ENCODE data around the gene FAM222A. TPM values are rescaled to one million over a fixed set of nuclear protein-coding genes. Genes with fewer than 3 reads are reported as not detected.

FAM222A gene
- total RNA-seq, 1 experiment from 2014 or later, result 1.7 TPM

- DNase-seq (ENCODE audit: low read depth), result no peak
These were observed 45.1 kb downstream of the FAM222A start for GRCh38 chr12:109758426-109759420.

DNA sequence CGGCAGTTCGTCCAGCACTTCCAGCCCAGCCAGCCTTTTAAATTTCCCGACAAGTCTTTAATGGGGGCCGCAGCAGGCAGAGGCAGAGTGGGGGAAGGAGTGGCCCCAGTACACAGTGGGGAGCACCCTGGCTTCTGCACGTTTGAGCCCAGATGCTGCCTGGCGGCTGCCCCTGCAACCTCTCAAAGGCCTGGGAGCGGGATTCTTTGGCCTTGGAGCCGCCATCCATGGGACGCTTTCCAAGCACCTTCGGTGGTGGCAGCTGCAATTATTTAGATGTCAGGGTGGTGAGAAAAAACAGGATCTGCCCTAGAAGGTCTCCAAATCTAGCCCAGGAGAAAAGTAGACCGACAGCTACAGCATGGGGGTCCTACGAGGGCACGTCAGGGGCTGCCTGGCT, 46.0 kb downstream of the FAM222A start:
- DNase-seq (ENCODE audit: low read depth), result no peak

- peak; percentile 23 for DNase-seq (ENCODE audit: low read depth)
These were observed 46.7 kb downstream of the FAM222A start for GRCh38 chr12:109760031-109760929.

GRCh38 chr12:109760930-109761921, 47.6 kb downstream of the FAM222A start:
- no peak for DNase-seq (ENCODE audit: low read depth)

- DNase-seq (ENCODE audit: low read depth), result no peak
These were observed 48.5 kb downstream of the FAM222A start for GRCh38 chr12:109762071-109762672.

DNA sequence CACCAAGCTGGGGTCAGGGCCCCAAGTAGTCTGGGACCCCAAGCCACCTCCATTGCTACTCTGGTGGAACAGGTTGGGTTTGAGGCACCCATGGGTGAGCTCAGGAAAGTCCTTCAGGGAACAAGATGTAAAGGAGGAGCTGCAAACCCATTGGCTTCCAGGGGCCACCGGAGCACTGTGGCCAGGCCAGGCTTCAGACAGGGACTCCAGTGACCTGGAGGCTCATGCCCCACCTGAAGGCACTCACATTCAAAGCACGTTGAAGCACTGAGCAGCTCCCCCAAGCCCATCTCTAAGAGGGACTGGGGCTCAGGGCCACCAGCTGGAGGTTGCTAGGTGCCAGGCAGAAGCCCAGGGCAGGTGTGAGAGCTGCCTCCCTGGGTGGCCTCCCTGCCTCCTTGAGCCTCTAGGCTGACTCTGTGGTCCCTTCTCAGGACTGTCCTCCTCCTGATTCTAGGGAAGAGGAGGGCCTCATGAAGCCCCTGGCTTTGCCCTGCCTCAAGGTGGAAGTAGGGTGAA, 49.1 kb downstream of the FAM222A start:
- DNase-seq (ENCODE audit: low read depth), result no peak

GRCh38 chr12:109763201-109763841, 49.7 kb downstream of the FAM222A start:
- DNase-seq (ENCODE audit: low read depth), result peak; percentile 62

DNA sequence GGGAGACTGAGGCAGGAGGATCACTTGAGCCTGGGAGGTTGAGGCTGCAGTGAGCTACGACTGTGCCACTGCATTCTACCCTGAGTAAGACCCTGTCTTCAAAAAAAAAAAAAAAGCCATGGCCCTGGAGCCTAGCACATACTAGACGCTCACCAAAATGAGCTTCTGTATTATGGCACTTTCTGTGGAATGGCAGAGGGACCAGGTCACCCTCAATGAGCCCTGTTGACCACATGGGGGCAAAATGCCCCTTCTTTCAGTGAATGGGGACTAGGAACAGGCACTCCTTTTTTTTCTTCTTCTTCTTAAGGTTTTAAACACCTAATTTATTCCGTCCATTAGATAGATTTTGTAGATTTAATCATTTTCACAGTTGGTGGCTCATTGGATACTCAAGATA, 50.5 kb downstream of the FAM222A start:
- no peak for DNase-seq (ENCODE audit: low read depth)

DNA sequence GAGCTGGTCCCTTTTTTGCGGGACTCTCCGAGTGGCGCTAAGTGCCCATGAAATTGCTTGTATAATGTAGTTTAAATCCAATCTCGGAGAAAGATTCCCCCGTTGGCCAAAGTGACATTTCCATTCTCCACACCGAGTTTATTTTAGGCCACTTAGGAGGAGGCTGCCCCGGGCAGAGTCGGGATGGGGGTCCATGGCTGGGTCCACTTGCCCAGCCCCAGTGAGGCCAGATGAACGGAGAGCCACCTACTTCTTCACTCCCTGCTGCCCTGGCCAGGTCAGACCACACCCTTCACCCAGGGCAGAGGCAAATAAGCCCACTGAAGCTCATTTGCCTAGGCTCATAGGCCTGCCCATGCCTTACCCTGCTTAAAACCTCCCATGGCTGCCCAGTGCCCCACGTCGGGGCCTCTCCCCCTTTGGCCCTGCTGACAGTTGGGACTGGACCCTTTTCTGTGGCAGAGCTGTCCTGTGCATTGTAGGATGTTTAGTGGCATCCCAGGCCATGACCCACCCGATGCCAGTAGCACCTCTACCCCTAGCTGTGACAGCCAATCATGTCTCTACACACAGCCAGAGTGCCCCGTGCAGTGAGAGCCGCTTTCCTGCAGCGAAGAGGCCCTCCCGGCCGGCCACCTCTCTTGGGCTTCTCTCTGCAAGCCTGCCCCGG, 51.3 kb downstream of the FAM222A start:
- no peak for DNase-seq (ENCODE audit: low read depth)

DNA sequence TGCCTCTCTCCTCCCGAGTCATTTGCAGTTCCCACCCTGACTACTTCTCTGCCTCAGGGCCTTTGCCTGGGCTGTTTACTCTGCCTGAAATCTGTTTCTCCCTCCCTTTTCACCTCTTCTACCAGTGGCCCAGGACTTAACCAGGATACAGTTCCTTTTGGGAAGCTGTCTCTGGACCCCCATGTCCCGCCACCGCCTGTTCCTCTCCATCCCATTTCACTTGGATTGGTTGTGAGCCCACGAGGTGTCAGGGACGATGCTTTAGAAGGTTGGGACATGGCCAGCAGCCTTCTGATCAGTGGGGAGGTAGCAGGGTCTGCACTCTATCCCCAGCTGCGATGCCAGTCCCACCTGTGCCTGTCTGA, 51.8 kb downstream of the FAM222A start:
- DNase-seq (ENCODE audit: low read depth), result no peak

DNA sequence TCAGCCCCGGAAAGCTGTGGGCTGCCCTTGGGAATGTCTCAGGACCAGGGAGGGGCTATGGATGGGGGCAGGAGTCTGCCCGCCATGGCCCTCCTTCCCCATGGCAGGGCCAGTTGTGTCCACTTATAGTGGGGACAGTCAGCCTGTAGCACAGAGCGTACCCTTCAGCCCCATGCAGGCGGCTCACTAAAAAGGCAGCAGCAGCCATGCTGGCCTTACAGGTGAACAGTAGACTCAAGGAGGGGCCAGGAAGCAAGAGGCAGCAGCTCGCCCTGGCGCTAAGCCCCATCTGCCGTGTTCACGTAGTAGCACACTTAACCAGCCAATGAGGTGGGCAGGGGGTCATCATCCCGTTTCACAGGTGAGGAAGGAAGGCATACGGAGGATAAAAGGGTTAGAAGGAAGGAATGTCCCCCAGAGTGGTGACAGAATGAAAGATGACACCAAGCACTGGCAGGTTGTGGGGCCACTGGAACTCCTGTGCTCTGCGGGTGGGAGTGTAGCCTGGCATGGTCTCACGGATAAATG, 52.7 kb downstream of the FAM222A start:
- no peak for DNase-seq (ENCODE audit: low read depth)

GRCh38 chr12:109767456-109767855, 53.8 kb downstream of the FAM222A start:
- peak; percentile 13 for DNase-seq (ENCODE audit: low read depth)

DNA sequence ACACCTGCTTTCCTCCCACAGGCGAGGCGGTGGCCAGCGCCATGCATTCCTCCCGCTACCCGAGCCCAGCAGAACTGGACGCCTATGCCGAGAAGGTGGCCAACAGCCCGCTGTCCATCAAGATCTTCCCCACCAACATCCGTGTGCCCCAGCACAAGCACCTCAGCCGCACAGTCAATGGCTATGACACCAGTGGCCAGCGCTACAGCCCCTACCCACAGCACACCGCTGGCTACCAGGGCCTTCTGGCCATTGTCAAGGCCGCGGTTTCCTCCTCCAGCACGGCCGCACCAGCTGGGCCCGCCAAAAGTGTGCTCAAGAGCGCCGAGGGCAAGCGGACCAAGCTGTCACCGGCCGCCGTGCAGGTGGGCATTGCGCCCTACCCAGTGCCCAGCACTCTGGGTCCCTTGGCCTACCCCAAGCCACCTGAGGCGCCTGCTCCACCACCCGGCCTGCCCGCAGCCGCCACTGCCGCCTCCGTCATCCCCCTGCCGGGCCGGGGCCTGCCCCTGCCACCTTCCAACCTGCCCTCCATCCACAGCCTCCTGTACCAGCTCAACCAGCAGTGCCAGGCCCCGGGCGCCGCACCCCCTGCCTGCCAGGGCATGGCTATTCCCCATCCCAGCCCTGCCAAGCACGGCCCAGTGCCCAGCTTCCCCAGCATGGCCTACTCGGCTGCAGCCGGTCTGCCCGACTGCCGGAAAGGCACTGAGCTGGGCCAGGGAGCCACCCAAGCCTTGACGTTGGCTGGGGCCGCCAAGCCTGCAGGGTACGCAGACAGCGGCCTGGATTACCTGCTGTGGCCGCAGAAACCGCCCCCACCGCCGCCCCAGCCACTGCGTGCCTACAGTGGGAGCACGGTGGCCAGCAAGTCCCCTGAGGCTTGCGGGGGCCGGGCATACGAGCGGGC, 54.6 kb downstream of the FAM222A start:
- DNase-seq (ENCODE audit: low read depth), result no peak

DNA sequence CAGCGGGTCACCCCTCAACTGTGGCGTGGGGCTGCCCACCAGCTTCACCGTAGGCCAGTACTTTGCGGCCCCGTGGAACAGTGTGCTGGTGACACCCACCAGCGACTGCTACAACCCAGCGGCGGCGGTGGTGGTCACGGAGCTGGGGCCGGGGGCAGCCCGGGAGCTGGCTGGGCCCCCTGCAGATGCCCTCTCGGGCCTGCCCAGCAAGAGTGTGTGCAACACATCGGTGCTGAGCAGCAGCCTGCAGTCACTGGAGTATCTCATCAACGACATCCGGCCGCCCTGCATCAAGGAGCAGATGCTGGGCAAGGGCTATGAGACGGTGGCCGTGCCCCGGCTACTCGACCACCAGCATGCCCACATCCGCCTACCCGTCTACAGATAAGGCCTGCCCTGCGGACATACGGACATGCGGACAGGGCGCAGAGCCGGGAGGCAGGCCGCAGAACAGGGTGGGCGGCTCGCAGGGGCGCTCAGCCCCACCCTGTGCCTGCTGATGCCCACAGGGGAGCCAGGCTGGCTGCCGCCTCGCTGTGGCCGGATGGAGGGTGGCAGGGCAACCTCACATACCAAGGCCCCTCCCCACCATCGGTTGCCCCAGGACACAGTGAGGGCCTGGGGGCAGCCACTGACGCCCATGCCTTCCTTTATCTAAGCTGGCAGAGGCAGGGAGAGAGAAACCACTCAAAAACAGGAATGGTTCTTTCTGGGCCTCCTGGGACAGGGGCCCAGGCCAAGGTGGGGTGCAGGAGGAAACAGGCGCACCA, 55.5 kb downstream of the FAM222A start:
- DNase-seq (ENCODE audit: low read depth), result no peak

DNA sequence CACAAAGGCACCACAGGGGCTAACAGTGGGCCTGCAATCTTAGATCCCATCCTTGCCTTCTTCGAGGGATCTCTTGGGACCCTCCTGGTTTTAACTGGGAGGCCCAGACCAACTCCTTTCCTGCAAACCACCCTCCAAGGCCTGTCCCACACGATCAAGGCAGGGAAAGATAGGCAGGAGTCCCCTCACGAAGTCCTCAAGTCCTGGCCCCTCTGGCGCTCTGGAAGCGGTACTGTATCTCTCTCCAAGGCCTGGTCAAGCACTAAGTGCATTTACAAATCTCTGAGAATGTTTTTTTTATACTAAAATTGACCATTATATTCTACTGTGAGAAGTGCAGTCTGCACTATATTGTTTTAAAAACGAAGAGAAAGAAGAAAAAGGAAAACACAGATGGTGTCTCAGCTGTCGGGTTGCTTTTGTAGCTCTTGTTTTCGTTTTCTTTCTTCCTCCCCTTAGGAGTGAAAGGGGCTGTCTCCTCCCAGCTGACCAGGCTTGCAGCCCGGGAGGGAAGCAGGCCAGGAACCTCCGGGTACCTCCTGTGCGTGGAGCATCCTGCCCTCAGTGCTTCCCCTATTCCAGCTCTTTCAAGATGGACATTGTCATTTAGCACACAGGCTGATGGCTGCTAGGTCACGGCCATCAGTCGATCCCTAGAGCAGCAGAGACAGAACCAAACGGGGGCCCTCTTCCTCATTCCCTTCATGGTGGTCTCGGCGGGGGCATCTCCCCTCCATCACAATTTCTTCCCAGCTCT, 56.7 kb downstream of the FAM222A start:
- DNase-seq (ENCODE audit: low read depth), result no peak

DNA sequence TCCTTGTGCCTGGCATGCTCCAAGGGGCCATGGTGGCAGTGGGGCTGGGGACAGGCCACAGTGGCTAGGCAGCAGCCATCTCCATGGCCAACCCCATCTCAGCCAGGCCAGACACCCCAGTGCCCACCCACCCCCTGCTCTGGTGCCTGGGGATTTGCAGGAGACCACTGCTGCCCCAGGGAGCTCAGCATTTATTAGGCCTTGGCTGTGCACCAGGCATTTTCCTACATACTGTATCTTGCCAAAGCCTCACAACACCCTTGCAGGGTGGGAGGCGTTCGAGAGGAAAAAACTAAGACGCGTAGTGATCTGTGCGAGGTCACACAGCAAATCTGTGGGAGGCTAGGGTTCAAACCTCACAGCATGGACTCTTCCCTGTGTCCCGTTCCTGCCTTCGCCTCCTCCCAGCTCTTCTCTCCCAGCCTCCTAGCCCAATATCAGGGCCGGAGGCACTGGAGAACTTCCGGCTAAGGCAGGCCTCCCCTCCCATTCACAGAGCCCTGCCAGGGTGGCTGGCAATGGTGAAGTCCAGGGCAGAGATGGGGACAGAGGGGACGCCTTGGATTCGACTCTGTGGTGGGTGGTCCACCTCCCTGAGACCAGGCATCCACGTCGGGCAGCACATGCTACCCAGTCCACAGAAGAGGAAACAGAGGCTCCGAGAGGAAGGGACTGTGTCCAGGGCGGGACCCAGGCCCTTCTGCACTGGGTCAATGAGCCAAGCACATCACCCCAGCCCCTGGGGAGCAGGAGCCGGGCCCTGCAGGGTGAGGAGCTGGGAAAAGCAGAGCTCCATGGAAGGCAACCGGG, 57.4 kb downstream of the FAM222A start:
- no peak for DNase-seq (ENCODE audit: low read depth)

All from LHCN-M2 (cell line).